CD4-positive, alpha-beta T cell treated with Interleukin-17A for 1 hour (primary cell): ENCODE data around the gene DCUN1D2.
"Not testable (repeated sequence)": the region's sequence is repeated elsewhere in the genome, so short reads cannot be mapped to it uniquely, and the experiment has no call there.

Experiments used
- DNase-seq: peaks from one replicate; pipeline ENCODE4 v3.0.0-alpha.2; 2020

The DCUN1D2 gene

GRCh38 chr13:113489549-113490495 is 689 bp downstream of the DCUN1D2 start:
- peak; percentile 21 for DNase-seq

- no peak for DNase-seq
Measured at GRCh38 chr13:113489171-113489548, 1.4 kb downstream of the DCUN1D2 start.

GRCh38 chr13:113488283-113488682 is 2.2 kb downstream of the DCUN1D2 start:
- no peak for DNase-seq

- no peak for DNase-seq
Measured at GRCh38 chr13:113486698-113487097, 3.8 kb downstream of the DCUN1D2 start.

DNA sequence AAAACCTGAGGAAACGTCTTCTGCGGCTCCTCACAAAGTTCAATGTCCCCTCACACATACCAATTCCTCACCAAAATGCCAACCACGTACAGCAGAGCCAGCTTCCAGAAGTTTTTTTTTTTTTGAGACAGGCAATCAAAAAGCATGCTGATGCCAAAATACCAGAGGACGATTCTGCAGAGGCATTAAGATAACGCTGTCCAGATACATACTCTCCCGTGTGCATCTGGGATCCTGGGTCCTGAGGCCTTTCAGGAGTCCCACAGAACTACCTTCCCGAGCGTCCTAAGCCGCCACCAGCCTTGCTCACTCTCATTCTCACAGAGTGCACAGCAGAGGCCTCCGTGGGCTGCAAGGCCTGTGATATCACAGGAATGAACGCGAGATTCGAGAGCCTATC is 5.0 kb downstream of the DCUN1D2 start:
- DNase-seq: no peak

DNA sequence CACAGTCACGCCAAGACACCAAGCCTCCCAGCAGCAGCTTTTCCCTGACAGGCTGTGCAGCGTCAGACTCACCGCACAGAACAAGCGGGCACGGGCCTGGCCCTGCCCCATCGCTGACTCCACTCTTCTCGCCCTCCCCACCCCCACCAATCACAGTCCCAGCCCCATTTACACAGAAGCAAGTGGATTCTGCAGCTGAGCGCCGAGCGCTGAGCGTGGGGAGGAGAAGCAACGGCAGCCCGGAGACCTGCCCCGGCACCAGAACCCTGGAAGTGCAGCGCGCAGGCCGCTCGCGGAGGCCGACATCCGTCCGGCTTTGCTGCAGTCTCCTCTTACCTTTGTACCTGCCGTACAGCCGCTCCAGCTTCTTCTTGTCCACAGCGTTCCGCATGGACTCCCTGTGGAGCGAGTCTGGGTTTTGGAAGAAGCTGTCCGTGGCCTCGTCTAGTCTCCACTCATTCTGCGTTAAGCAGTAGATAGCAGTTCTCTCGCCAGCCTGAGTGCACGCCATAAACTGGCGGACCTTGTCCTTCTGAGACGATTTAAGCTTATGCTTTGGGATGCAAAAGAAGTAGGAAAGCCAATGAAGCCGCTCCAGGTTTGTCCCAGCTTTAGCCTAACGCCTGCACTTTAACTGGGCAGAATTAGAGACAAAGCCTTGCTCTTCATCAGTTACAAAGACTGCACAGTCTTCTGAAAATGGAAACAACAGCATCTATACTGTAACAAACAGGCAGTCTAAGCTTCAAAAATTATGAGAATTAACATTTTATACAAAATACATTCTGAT is 6.8 kb downstream of the DCUN1D2 start:
- no peak for DNase-seq

GRCh38 chr13:113483081-113483480 is 7.4 kb downstream of the DCUN1D2 start:
- DNase-seq: no peak

GRCh38 chr13:113479179-113479578 is 11.3 kb downstream of the DCUN1D2 start:
- no peak for DNase-seq

GRCh38 chr13:113477724-113478123 is 12.8 kb downstream of the DCUN1D2 start:
- DNase-seq: no peak

DNA sequence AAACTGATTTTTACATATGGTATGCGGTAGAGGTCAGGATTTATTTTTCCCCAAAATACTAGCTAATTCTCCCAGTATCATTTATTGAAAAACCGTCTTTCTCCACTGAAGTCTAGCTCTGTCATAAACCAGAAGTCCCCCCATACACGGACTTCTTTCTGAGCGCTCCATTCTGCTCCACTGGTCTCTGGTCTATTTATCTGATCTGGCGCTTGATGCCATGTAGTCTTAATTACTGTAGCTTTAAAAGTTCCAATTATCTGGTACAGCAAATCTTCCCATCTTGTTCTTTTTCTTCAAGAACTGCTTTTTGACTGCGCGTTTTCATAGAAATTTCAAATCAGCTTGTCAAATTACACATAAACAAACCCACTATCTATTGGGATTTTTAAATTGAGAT is 13.7 kb downstream of the DCUN1D2 start:
- no peak for DNase-seq

DNA sequence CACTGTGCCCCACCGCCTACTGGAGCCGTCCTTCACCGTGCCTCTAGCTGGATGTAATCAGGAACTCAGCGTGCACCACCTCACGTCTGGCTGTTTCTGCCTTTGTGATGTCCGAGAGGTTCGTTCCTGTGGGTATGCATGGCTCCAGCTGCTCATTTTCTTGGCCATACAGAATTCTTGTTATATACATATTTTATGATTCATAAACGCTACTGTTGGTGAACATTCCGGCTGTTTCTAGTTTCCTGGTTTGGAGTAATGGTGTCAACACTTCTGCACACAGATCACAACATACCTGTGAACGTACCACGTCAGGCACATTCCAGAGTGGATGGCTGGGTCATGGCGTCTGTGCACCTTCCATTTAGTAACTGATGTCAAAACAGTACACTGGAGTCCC is 14.6 kb downstream of the DCUN1D2 start:
- DNase-seq: no peak

GRCh38 chr13:113475280-113475679 is 15.2 kb downstream of the DCUN1D2 start:
- DNase-seq: no peak

- no peak for DNase-seq
Measured at GRCh38 chr13:113474179-113474578, 16.3 kb downstream of the DCUN1D2 start.

GRCh38 chr13:113472355-113473025 is 18.0 kb downstream of the DCUN1D2 start:
- DNase-seq: no peak

DNA sequence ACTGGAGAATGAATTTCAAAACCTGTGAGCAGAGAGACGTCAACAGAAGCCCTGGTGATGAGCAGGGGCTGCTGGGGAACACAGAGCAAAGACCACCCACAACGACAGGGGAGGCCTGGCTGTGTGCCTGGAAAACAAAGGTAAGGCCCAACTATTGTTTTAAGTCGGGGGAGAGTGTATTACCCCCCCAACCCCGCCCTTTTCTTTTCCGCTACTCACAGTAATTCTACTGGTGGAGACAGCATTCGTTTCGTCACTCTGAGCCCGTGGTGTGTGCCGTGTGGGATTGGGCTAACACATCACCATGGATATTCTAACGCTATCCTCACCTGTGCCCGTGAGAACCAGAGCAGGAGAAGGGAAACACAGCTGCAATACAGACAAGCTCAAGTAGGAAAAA is 18.7 kb downstream of the DCUN1D2 start:
- DNase-seq: no peak

DNA sequence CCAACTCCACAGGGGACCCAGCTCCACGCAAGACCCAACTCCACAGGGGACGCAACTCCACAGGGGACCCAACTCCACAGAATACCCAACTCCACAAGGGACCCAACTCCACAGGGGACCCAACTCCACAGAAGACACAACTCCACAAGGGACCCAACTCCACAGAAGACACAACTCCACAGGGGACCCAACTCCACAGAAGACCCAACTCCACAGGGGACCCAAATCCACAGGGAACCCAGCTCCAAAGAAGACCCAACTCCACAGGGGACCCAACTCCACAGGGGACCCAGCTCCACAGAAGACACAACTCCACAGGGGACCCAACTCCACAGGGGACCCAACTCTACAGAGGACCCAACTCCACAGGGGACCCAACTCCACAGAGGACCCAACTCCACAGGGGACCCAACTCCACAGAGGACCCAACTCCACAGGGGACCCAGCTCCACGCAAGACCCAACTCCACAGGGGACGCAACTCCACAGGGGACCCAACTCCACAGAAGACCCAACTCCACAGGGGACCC is 19.8 kb downstream of the DCUN1D2 start:
- not testable (repeated sequence) for DNase-seq

GRCh38 chr13:113470073-113470472 is 20.4 kb downstream of the DCUN1D2 start:
- DNase-seq: no peak

GRCh38 chr13:113469582-113469981 is 20.9 kb downstream of the DCUN1D2 start:
- no peak for DNase-seq

- no peak for DNase-seq
Measured at GRCh38 chr13:113468472-113469201, 21.9 kb downstream of the DCUN1D2 start.

DNA sequence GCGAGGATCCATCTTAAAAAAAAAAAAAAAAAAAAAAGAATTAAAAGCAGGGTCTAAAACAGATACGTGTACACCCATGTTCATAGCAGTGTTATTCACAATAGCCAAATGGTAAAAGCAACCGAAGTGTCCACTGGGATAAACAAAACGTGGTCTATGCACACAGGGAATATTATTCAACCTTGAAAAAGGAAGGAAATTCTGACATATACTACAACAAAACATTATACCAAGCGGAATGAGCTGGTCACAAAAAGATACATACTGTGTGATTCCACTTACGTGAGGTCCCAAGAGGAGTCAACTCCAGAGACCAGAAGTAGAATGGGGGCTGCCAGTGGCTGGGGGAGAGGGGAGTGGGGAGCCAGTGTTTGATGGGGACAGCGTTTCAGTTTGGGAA is 22.5 kb downstream of the DCUN1D2 start:
- DNase-seq: no peak

- no peak for DNase-seq
Measured at GRCh38 chr13:113466383-113466782, 24.1 kb downstream of the DCUN1D2 start.

GRCh38 chr13:113465300-113465699 is 25.2 kb downstream of the DCUN1D2 start:
- DNase-seq: no peak
